Type B pancreatic cell (in vitro differentiated cells): ENCODE results near the gene HHIPL2. TPM values are rescaled to one million over a fixed set of nuclear protein-coding genes. Genes with fewer than 3 reads are reported as not detected.

Source experiments
- DNase-seq: peaks from one replicate; pipeline ENCODE4 v3.0.0; 2021; ENCODE audit warnings: mixed read lengths; ENCODE audit not compliant: unreplicated experiment; ENCODE audit errors: extremely low spot score
- H3K27ac Mint-ChIP-seq: 2 replicates; pipeline ENCODE4 v1.8.0; 2021; ENCODE audit warnings: mild to moderate bottlenecking, mixed read lengths
- H3K27me3 Mint-ChIP-seq: 2 replicates; pipeline ENCODE4 v1.8.0; 2021; ENCODE audit warnings: mixed read lengths
- H3K36me3 Mint-ChIP-seq: 2 replicates; pipeline ENCODE4 v1.8.0; 2021; ENCODE audit warnings: mixed read lengths
- H3K4me1 Mint-ChIP-seq: one replicate; pipeline ENCODE4 v1.8.0; 2021; ENCODE audit warnings: mixed read lengths; ENCODE audit not compliant: unreplicated experiment
- H3K4me3 Mint-ChIP-seq: 2 replicates; pipeline ENCODE4 v1.8.0; 2021; ENCODE audit warnings: mild to moderate bottlenecking, mixed read lengths
- H3K9me3 Mint-ChIP-seq: 2 replicates; pipeline ENCODE4 v1.8.0; 2021; ENCODE audit warnings: mixed read lengths
- CTCF ChIP-seq: fragments of 200-600 bp; sonication (generic); conservative IDR thresholded peaks from 2 replicates; pipeline ENCODE4 v1.5.0; 2021; ENCODE audit warnings: antibody characterized with exemption, mild to moderate bottlenecking
- total RNA-seq: library from RNA; stranded (reverse); gene quantifications from 2 replicates; pipeline ENCODE4 v1.2.1, GENCODE V29; 2021; ENCODE audit warnings: low replicate concordance

HHIPL2 gene
- total RNA-seq, 1 donor from 2014 or later: 2.4 TPM

- DNase-seq: no peak
- no peak overlapping the region for H3K27ac Mint-ChIP-seq
- no peak for TF ChIP-seq CTCF
- H3K27me3 Mint-ChIP-seq: peaks cover 5% of the 10 kb centered on the region
- no peaks in the 10 kb centered on the region for H3K9me3 Mint-ChIP-seq
- peaks cover 3% of the 10 kb centered on the region for H3K4me1 Mint-ChIP-seq
- H3K4me3 Mint-ChIP-seq: no peak overlapping the region
- no peaks in the 10 kb centered on the region for H3K36me3 Mint-ChIP-seq
These were observed 7.8 kb downstream of the HHIPL2 start for GRCh38 chr1:222539951-222540597.

GRCh38 chr1:222535455-222535854, 12.4 kb downstream of the HHIPL2 start:
- peaks cover 5% of the 10 kb centered on the region for H3K4me1 Mint-ChIP-seq
- TF ChIP-seq CTCF: no peak
- H3K4me3 Mint-ChIP-seq: no peak overlapping the region
- DNase-seq: no peak
- no peaks in the 10 kb centered on the region for H3K9me3 Mint-ChIP-seq
- H3K27ac Mint-ChIP-seq: no peak overlapping the region
- no peaks in the 10 kb centered on the region for H3K36me3 Mint-ChIP-seq
- H3K27me3 Mint-ChIP-seq: peaks cover 3% of the 10 kb centered on the region

GRCh38 chr1:222530852-222531251, 17.1 kb downstream of the HHIPL2 start:
- no peak for TF ChIP-seq CTCF
- Mint-ChIP-seq H3K4me3 (no peak overlapping the region), H3K27me3 (peaks cover 3% of the 10 kb centered on the region), H3K36me3 (no peaks in the 10 kb centered on the region), H3K4me1 (peaks cover 10% of the 10 kb centered on the region), H3K27ac (no peak overlapping the region), H3K9me3 (peaks cover 6% of the 10 kb centered on the region)
- no peak for DNase-seq

- no peak for TF ChIP-seq CTCF
- no peaks in the 10 kb centered on the region for H3K36me3 Mint-ChIP-seq
- H3K4me1 Mint-ChIP-seq: peaks cover 10% of the 10 kb centered on the region
These were observed 18.0 kb downstream of the HHIPL2 start for GRCh38 chr1:222529916-222530315.

GRCh38 chr1:222529181-222529580, 18.7 kb downstream of the HHIPL2 start:
- Mint-ChIP-seq H3K27ac (no peak overlapping the region), H3K4me1 (peaks cover 10% of the 10 kb centered on the region), H3K9me3 (peaks cover 6% of the 10 kb centered on the region), H3K36me3 (no peaks in the 10 kb centered on the region), H3K27me3 (no peaks in the 10 kb centered on the region), H3K4me3 (no peak overlapping the region)
- TF ChIP-seq CTCF: no peak
- no peak for DNase-seq

More at GRCh38 chr1:222529916-222530315, 18.0 kb downstream of the HHIPL2 start:
- H3K27me3 Mint-ChIP-seq: no peaks in the 10 kb centered on the region
- H3K9me3 Mint-ChIP-seq: peaks cover 6% of the 10 kb centered on the region
- DNase-seq: no peak
- no peak overlapping the region for H3K4me3 Mint-ChIP-seq
- no peak overlapping the region for H3K27ac Mint-ChIP-seq
